Adrenal gland (tissue), 12 donors: ENCODE results near the gene ZNF688. TPM values are rescaled to one million over a fixed set of nuclear protein-coding genes. Genes with fewer than 3 reads are reported as not detected.

Experiments
- DNase-seq, 7 donors: peaks; one replicate each; pipeline ENCODE4 v3.0.0-alpha.2; 2019 to 2020
- H3K27ac ChIP-seq, 5 donors: fragments of 200-600 bp; sonication (generic) in 4 of 5; 1 replicate in 3 of 5; 2 replicates in 2 of 5; pipeline versions ENCODE4 v1.5.1 to v1.8.0; 2016 to 2020; ENCODE audit warnings: mild to moderate bottlenecking in 1 of 5
- H3K27me3 ChIP-seq: fragments of 200-600 bp; 2 replicates; pipeline ENCODE4 v1.8.0; 2021
- H3K36me3 ChIP-seq, 2 donors: fragments of 200-600 bp; replicated peaks in 1 of 2; 1 replicate in 1 of 2; 2 replicates in 1 of 2; pipeline versions ENCODE4 v1.5.1 to v1.8.0; 2018 to 2022
- H3K4me1 ChIP-seq, 2 donors: fragments of 200-600 bp; replicated peaks in 1 of 2; 1 replicate in 1 of 2; 2 replicates in 1 of 2; pipeline versions ENCODE4 v1.5.1 to v1.8.0; 2018 to 2021
- H3K4me3 ChIP-seq, 4 donors: fragments of 200-600 bp; sonication (generic) in 3 of 4; one replicate each; pipeline ENCODE4 v1.5.1; 2016 to 2018
- H3K9me3 ChIP-seq, 3 donors: fragments of 200-600 bp; sonication (generic) in 1 of 3; replicated peaks in 1 of 3; 1 replicate in 2 of 3; 2 replicates in 1 of 3; pipeline versions ENCODE4 v1.5.1 to v1.8.0; 2016 to 2021
- POLR2A ChIP-seq, 2 donors: fragments of 450-650 bp; IDR thresholded peaks; one replicate each; pipeline ENCODE4 v1.6.1; 2017; ENCODE audit warnings: antibody characterized with exemption in 2 of 2, mild to moderate bottlenecking in 2 of 2, moderate library complexity in 1 of 2
- WGBS, 4 donors: extraction: QIAGEN DNeasy Blood & Tissue Kit in 2 of 4; methylation state at CpG; one replicate each; pipeline versions ENCODE4 v1.1.5 to v1.1.7; 2013 to 2017; 5-methylcytosine and 5-hydroxymethylcytosine counted together
- intact Hi-C, 2 donors: fragments of 100-400 bp; cut with DNase I; formaldehyde crosslinking; loops; one replicate each; pipeline versions ENCODE4 v1.14.1 to v1.15.0; 2022 to 2023
- polyA plus RNA-seq, 3 donors: library from polyadenylated mRNA; stranded (reverse); fragments of 200-250 nt in 2 of 3; fragments of 350-450 nt in 1 of 3; fragmentation: Illumina TruSeq in 1 of 3; extraction: RNeasy Lipid Tissue Mini Kit (QIAGEN cat#74804) in 1 of 3; gene quantifications; one replicate each; pipeline ENCODE4 v1.2.3, GENCODE V29; 2013 to 2014
- total RNA-seq, 9 donors: library from RNA; depleted of rRNA in 4 of 9; stranded (reverse); fragments of >200 nt in 4 of 9; fragments of 120-200 nt in 1 of 9; fragmentation: NEBNext Ultra II Directional in 1 of 9; extraction: Animal tissue kit (Norgen Biotek cat#: 25700) in 1 of 9; gene quantifications; one replicate each; pipeline versions ENCODE4 v1.1.0 to v1.2.4, GENCODE V29; 2013 to 2023
- TF ChIP-seq, protein P1 (sequence below), 6 experiments: fragments of 450-650 bp in 4 of 6; fragments of 200-600 bp in 2 of 6; sonication (generic) in 1 of 6; IDR thresholded peaks; 1 replicate in 5 of 6; 2 replicates in 1 of 6; pipeline versions ENCODE4 v1.5.1 to v1.8.0; 2016 to 2021; ENCODE audit warnings: antibody characterized with exemption in 6 of 6, mild to moderate bottlenecking in 2 of 6, moderate library complexity in 1 of 6
- donor health status: healthy with polysubstance abuse.
- donor health status: Bipolar disorder and iron deficiency.
- donor health status: DM: yes; HTN: yes; CAD: no.
- donor health status: DM: no; HTN: no; CAD: no.
- donor health status: DM: no; HTN: no; CAD: no.
- donor health status: DM: yes; HTN: yes; CAD: no.

ZNF688 gene
- total and polyA plus RNA-seq, 12 donors: 10.3 to 43.4 (median 18.2) TPM

DNA sequence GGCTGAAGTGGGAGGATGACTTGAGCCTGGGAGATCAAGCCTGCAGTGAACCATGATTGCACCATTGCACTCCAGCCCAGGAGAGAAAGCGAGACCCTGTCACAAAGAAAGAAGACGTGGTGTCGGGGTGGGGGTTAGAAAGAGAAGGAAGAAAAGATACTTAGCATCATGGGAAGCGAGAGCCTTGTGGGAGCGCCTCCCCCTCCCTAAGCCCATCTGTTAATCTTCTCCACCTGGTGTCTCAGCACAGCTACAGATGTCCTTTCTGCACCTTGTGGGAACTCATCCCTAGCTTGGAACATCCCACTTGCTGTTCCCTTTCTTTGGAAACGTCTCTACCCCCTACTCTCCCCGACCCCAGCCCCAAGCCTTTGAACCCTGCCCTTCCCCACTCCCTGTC, 6.0 kb downstream of the ZNF688 start:
- TF ChIP-seq, protein P1, sequence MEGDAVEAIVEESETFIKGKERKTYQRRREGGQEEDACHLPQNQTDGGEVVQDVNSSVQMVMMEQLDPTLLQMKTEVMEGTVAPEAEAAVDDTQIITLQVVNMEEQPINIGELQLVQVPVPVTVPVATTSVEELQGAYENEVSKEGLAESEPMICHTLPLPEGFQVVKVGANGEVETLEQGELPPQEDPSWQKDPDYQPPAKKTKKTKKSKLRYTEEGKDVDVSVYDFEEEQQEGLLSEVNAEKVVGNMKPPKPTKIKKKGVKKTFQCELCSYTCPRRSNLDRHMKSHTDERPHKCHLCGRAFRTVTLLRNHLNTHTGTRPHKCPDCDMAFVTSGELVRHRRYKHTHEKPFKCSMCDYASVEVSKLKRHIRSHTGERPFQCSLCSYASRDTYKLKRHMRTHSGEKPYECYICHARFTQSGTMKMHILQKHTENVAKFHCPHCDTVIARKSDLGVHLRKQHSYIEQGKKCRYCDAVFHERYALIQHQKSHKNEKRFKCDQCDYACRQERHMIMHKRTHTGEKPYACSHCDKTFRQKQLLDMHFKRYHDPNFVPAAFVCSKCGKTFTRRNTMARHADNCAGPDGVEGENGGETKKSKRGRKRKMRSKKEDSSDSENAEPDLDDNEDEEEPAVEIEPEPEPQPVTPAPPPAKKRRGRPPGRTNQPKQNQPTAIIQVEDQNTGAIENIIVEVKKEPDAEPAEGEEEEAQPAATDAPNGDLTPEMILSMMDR (IDR thresholded peaks at IDR 0.05): no peak
- TF ChIP-seq POLR2A (IDR thresholded peaks at IDR 0.05): no peak
- 68 to 72% (median 70%) methylated on average over 7 of the region's 7 CpGs for WGBS, 4 donors
- DNase-seq: no peak
- H3K4me1 ChIP-seq: peaks cover 0 to 25% of the 10 kb centered on the region in 2 donors
- H3K27ac ChIP-seq: no peak overlapping the region
- H3K36me3 ChIP-seq: no peaks in the 10 kb centered on the region
- H3K27me3 ChIP-seq: no peaks in the 10 kb centered on the region
- no peak overlapping the region for H3K4me3 ChIP-seq
- H3K9me3 ChIP-seq: no peaks in the 10 kb centered on the region
- intact Hi-C loops: loop anchor here in 1 of 2 donors (10.0 kb wide), 1 partner anchor 49 kb away; the partner anchor contains the start of gene ZNF689

DNA sequence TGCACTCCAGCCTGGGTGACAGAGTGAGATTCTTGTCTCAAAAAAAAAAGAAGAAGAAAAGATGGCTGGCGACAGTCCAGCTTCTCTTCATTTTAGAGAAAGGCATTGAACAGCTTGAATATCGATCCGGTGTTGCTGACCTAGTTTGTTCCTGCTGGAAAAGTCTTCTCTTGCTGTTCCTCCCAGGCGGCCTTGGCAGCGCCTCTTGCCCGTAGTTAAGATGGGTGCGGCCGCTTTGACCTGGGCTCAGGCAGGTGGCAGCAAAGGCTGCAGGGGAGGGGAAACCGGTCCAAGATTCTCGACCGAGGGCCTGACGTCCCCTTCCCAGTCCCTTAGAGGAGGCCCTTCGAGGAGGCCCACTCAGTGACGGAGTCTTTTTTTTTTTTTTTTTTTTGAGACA, 9.5 kb downstream of the ZNF688 start:
- peak overlapping the region in 1 of 5 donors; percentile 62 for H3K27ac ChIP-seq
- intact Hi-C loops: loop anchor here in 1 of 2 donors (10.0 kb wide), 1 partner anchor 53 kb away; the partner anchor contains the start of gene ZNF689

DNA sequence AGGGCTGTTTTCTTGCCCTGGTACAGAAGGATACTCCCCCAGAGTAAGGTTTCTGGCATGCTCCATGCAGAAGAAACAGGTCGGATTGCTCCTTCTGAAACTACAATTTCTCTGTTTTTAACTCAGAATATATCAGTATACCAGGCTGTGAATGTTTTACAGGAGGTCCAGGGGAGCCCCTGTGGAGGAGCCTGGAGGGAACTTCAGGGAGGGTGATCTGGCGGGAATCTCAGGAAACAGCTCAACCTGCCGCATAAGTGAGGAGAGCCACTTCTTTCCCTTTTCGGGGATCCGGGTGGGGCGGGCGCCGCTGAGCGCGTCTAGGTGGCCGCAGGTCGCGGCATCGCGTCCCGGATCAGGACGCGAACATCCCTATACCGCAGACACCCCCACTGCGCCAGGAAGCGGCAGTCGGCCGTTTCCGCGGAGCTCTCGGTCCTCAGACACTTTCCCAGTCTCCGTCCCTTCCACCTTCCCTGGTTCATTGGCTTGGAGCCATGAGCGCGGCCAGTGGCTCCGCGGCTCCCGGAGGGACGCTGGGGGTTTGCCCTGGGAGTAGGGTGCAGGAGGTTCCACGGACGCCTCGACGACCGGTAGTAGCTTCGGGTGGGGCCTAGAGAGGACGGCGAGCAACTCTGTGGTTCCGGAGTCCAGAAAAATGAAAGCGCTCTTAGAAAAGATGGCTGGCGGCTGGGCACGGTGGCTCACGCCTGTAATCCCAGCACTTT, 10.3 kb downstream of the ZNF688 start:
- WGBS, 4 donors: 16 to 33% (median 24%) methylated on average over 17 to 46 of the region's 46 CpGs
- no peaks in the 10 kb centered on the region for H3K36me3 ChIP-seq
- TF ChIP-seq, protein P1 (IDR thresholded peaks at IDR 0.05): no peak
- no peak for TF ChIP-seq POLR2A (IDR thresholded peaks at IDR 0.05)
- H3K27ac ChIP-seq: peak overlapping the region in 3 of 5 donors; percentile 26 to 62 (median 47)
- DNase-seq: peak in 3 of 7 donors; percentile 35 to 53 (median 43)
- no peaks in the 10 kb centered on the region for H3K9me3 ChIP-seq
- intact Hi-C loops: loop anchor here in 1 of 2 donors (10.0 kb wide), 1 partner anchor 54 kb away; the partner anchor contains the start of gene ZNF689
- peak overlapping the region in 2 of 4 donors; percentile 43 for H3K4me3 ChIP-seq
- peaks cover 14 to 19% of the 10 kb centered on the region in 2 donors for H3K4me1 ChIP-seq
- H3K27me3 ChIP-seq: no peaks in the 10 kb centered on the region

More for the DNA sequence above, 9.5 kb downstream of the ZNF688 start:
- no peaks in the 10 kb centered on the region for H3K36me3 ChIP-seq
- H3K4me1 ChIP-seq: peaks cover 8 to 11% of the 10 kb centered on the region in 2 donors
- TF ChIP-seq POLR2A (IDR thresholded peaks at IDR 0.05): no peak
- TF ChIP-seq, protein P1 (IDR thresholded peaks at IDR 0.05): no peak
- no peaks in the 10 kb centered on the region for H3K9me3 ChIP-seq
- 85 to 93% (median 88%) methylated on average over 14 of the region's 14 CpGs for WGBS, 4 donors
- H3K4me3 ChIP-seq: peak overlapping the region in 1 of 4 donors; percentile 43
- DNase-seq: no peak
- H3K27me3 ChIP-seq: no peaks in the 10 kb centered on the region

DNA sequence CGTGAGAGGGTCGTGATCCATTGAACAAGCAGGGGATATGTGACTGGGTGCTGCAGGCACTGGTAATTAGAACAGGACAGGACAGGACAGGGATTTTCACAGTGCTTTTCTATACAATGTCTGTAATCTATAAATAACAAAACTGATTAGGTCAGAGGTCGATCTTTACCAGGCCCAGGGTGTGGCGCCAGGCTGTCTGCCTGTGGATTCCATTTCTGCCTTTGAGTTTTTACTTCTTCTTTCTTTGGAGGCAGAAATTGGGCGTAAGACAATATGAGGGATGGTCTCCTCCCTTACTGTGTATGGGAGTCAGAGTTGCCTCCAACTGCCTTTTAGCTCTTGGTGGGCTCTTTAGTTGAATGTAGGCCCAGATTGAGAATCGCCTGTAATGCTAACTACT, 11.8 kb downstream of the ZNF688 start:
- Histone ChIP-seq H3K9me3 (no peaks in the 10 kb centered on the region), H3K27me3 (no peaks in the 10 kb centered on the region), H3K27ac (no peak overlapping the region), H3K4me1 (peaks cover 14 to 20% of the 10 kb centered on the region in 2 donors), H3K4me3 (no peak overlapping the region), H3K36me3 (peaks cover 0 to 15% of the 10 kb centered on the region in 2 donors)
- intact Hi-C loops: loop anchor here in 1 of 2 donors (10.0 kb wide), 1 partner anchor 55 kb away; the partner anchor contains the start of gene ZNF689
- TF ChIP-seq, protein P1 (IDR thresholded peaks at IDR 0.05): no peak
- TF ChIP-seq POLR2A (IDR thresholded peaks at IDR 0.05): no peak
- no peak for DNase-seq
- 86 to 93% (median 91%) methylated on average over 6 of the region's 6 CpGs for WGBS, 4 donors
